ENCODE results near the gene SPTBN4.

- TF ChIP-seq CTCF (conservative IDR thresholded peaks at IDR 0.05 in 1 of 2, IDR thresholded peaks at IDR 0.05 in 1 of 2; ENCODE audit: extremely low read depth in 1 of 2, insufficient read depth in 1 of 2, low read depth in 1 of 2, low read length in 2 of 2) (no peak), EZH2 (IDR thresholded peaks at IDR 0.05; ENCODE audit: borderline replicate concordance, low read length) (no peak)
Observed at GRCh38 chr19:40503320-40503695, 36.5 kb downstream of the SPTBN4 start.
